Breast epithelium (tissue), 3 donors: ENCODE results near the gene CRYBG2.

Experiments
- CTCF ChIP-seq, 3 donors: fragments of 450-650 bp; IDR thresholded peaks; one replicate each; pipeline ENCODE4 v1.5.1; 2016 to 2017; ENCODE audit warnings: antibody characterized with exemption in 3 of 3, mild to moderate bottlenecking in 3 of 3, moderate library complexity in 3 of 3
- POLR2A ChIP-seq: fragments of 450-650 bp; IDR thresholded peaks from one replicate; pipeline ENCODE4 v1.6.1; 2016; ENCODE audit warnings: antibody characterized with exemption, mild to moderate bottlenecking, moderate library complexity

- no peak for TF ChIP-seq CTCF (IDR thresholded peaks at IDR 0.05)
- no peak for TF ChIP-seq POLR2A
These were observed 62.0 kb downstream of the CRYBG2 start for GRCh38 chr1:26291939-26292338.
